Esophagus (tissue), 2 donors: ENCODE measurements around the gene HMG20B. TPM values are rescaled to one million over a fixed set of nuclear protein-coding genes. Genes with fewer than 3 reads are reported as not detected.
"Not testable (repeated sequence)": the region's sequence is repeated elsewhere in the genome, so short reads cannot be mapped to it uniquely, and the experiment has no call there.

Source experiments
- H3K27ac ChIP-seq, 2 donors: one replicate each; pipeline ENCODE4 v1.5.1; 2013; ENCODE audit warnings: low read depth in 2 of 2, mild to moderate bottlenecking in 2 of 2, inconsistent platforms in 1 of 2, low read length in 1 of 2, moderate library complexity in 1 of 2
- H3K27me3 ChIP-seq, 2 donors: one replicate each; pipeline ENCODE4 v1.6.1; 2013; ENCODE audit warnings: low read length in 2 of 2, control low read depth in 1 of 2, mild to moderate bottlenecking in 1 of 2; ENCODE audit not compliant: insufficient read depth in 2 of 2, control insufficient read depth in 1 of 2
- H3K36me3 ChIP-seq, 2 donors: one replicate each; pipeline ENCODE4 v1.6.1; 2013; ENCODE audit warnings: low read length in 1 of 2; ENCODE audit not compliant: control insufficient read depth in 2 of 2, insufficient read depth in 2 of 2
- H3K4me1 ChIP-seq, 2 donors: one replicate each; pipeline ENCODE4 v1.6.1; 2013; ENCODE audit warnings: low read length in 1 of 2; ENCODE audit not compliant: control insufficient read depth in 2 of 2, insufficient read depth in 2 of 2
- H3K4me3 ChIP-seq, 2 donors: one replicate each; pipeline ENCODE4 v1.5.1; 2013; ENCODE audit warnings: low read length in 2 of 2, mild to moderate bottlenecking in 2 of 2, low read depth in 1 of 2, moderate library complexity in 1 of 2
- H3K9me3 ChIP-seq, 2 donors: one replicate each; pipeline ENCODE4 v1.6.1; 2013; ENCODE audit warnings: mild to moderate bottlenecking in 2 of 2, low read depth in 1 of 2, low read length in 1 of 2, moderate library complexity in 1 of 2; ENCODE audit not compliant: control insufficient read depth in 2 of 2, insufficient read depth in 1 of 2
- WGBS, 2 donors: extraction: QIAGEN DNeasy Blood & Tissue Kit; methylation state at CpG; one replicate each; pipeline ENCODE4 v1.1.7; 2013; 5-methylcytosine and 5-hydroxymethylcytosine counted together
- polyA plus RNA-seq, 2 donors: library from polyadenylated mRNA; stranded (reverse); fragments of 200-250 nt; gene quantifications; one replicate each; pipeline ENCODE4 v1.2.3, GENCODE V29; 2013
- donor health status: healthy with polysubstance abuse.
- donor health status: Bipolar disorder and iron deficiency.

The HMG20B gene
- polyA plus RNA-seq, 2 donors, result 62.1 to 68.4 TPM

GRCh38 chr19:3577723-3578344, 5.1 kb downstream of the HMG20B start:
- Histone ChIP-seq H3K36me3 (peaks cover 0 to 4% of the 10 kb centered on the region in 2 donors), H3K4me3 (no peak overlapping the region), H3K27ac (no peak overlapping the region), H3K9me3 (peaks cover 0 to 3% of the 10 kb centered on the region in 2 donors), H3K4me1 (peaks cover 3 to 19% of the 10 kb centered on the region in 2 donors), H3K27me3 (no peaks in the 10 kb centered on the region)
- WGBS, 2 donors, result 56 to 60% methylated on average over 54 to 60 of the region's 60 CpGs

- no peak overlapping the region for H3K4me3 ChIP-seq
- peaks cover 3 to 18% of the 10 kb centered on the region in 2 donors for H3K4me1 ChIP-seq
- 59 to 77% methylated on average over 17 of the region's 17 CpGs for WGBS, 2 donors
- H3K27ac ChIP-seq, result no peak overlapping the region
- peaks cover 0 to 3% of the 10 kb centered on the region in 2 donors for H3K9me3 ChIP-seq
- H3K27me3 ChIP-seq, result no peaks in the 10 kb centered on the region
- H3K36me3 ChIP-seq, result peaks cover 0 to 4% of the 10 kb centered on the region in 2 donors
These were observed 5.6 kb downstream of the HMG20B start for GRCh38 chr19:3578390-3578789.

- Histone ChIP-seq H3K36me3 (peaks cover 0 to 4% of the 10 kb centered on the region in 2 donors), H3K4me3 (no peak overlapping the region), H3K27ac (peak overlapping the region in 1 of 2 donors; percentile 47), H3K9me3 (no peaks in the 10 kb centered on the region), H3K27me3 (no peaks in the 10 kb centered on the region), H3K4me1 (peaks cover 3 to 12% of the 10 kb centered on the region in 2 donors)
- WGBS, 2 donors, result 42 to 48% methylated on average over 11 of the region's 11 CpGs
These were observed 7.6 kb downstream of the HMG20B start for GRCh38 chr19:3580156-3580934.

- not testable (repeated sequence) for H3K27ac ChIP-seq, H3K9me3 ChIP-seq
- 88% methylated on average over 4 of the region's 4 CpGs for WGBS, 2 donors
These were observed 9.0 kb downstream of the HMG20B start for GRCh38 chr19:3581792-3582191.

GRCh38 chr19:3584036-3584802, 11.5 kb downstream of the HMG20B start:
- not testable (repeated sequence) for H3K9me3 ChIP-seq, H3K27me3 ChIP-seq, H3K27ac ChIP-seq, H3K4me3 ChIP-seq, H3K4me1 ChIP-seq, H3K36me3 ChIP-seq
- 83 to 85% methylated on average over 15 of the region's 15 CpGs for WGBS, 2 donors

More at GRCh38 chr19:3581792-3582191, 9.0 kb downstream of the HMG20B start:
- H3K27me3 ChIP-seq, H3K4me1 ChIP-seq, H3K36me3 ChIP-seq, H3K4me3 ChIP-seq: not testable (repeated sequence)

- Histone ChIP-seq H3K27ac (no peak within 1 kb of the TSS), H3K27me3 (no peaks in the 10 kb centered on the region), H3K9me3 (no peaks in the 10 kb centered on the region), H3K4me3 (peak within 1 kb of the TSS; percentile 4 to 20), H3K4me1 (no peaks in the 10 kb centered on the region), H3K36me3 (no peaks in the 10 kb centered on the region)
- 4 to 5% methylated on average over 71 to 84 of the region's 84 CpGs for WGBS, 2 donors
These were observed 12.8 kb downstream of the HMG20B start, which contains the start of gene GIPC3 for GRCh38 chr19:3585301-3586126. TSS of gene GIPC3 (plus strand) at chr19:3585478. CDS start at chr19:3585598, 120 bp downstream.

GRCh38 chr19:3586127-3586626, 13.4 kb downstream of the HMG20B start:
- Histone ChIP-seq H3K36me3 (no peaks in the 10 kb centered on the region), H3K9me3 (no peaks in the 10 kb centered on the region), H3K4me1 (no peaks in the 10 kb centered on the region), H3K27me3 (no peaks in the 10 kb centered on the region), H3K4me3 (no peak overlapping the region), H3K27ac (no peak overlapping the region)
- WGBS, 2 donors, result 28 to 31% methylated on average over 16 of the region's 16 CpGs

- H3K4me1 ChIP-seq, result no peaks in the 10 kb centered on the region
- H3K27me3 ChIP-seq, result no peaks in the 10 kb centered on the region
- no peaks in the 10 kb centered on the region for H3K36me3 ChIP-seq
- peaks cover 0 to 2% of the 10 kb centered on the region in 2 donors for H3K9me3 ChIP-seq
- H3K4me3 ChIP-seq, result no peak overlapping the region
- 58 to 60% methylated on average over 31 of the region's 31 CpGs for WGBS, 2 donors
- H3K27ac ChIP-seq, result no peak overlapping the region
These were observed 14.1 kb downstream of the HMG20B start for GRCh38 chr19:3586707-3587346.
